ENCODE results near the gene FRMPD4. TPM values are rescaled to one million over a fixed set of nuclear protein-coding genes. Genes with fewer than 3 reads are reported as not detected.

FRMPD4 gene
- total RNA-seq, 1 donor from 2014 or later = 1.7 TPM

- Mint-ChIP-seq H3K36me3 (ENCODE audit: unreplicated experiment) (no peaks in the 10 kb centered on the region), H3K4me3 (ENCODE audit: unreplicated experiment) (no peak overlapping the region), H3K27me3 (ENCODE audit: unreplicated experiment) (no peaks in the 10 kb centered on the region), H3K9me3 (ENCODE audit: unreplicated experiment) (peaks cover 15% of the 10 kb centered on the region), H3K4me1 (ENCODE audit: unreplicated experiment) (peaks cover 37% of the 10 kb centered on the region), H3K27ac (ENCODE audit: unreplicated experiment) (no peak overlapping the region)
- TF ChIP-seq CTCF (IDR thresholded peaks at IDR 0.05) = no peak
- no peak for DNase-seq (ENCODE audit: extremely low spot score, unreplicated experiment)
These were observed 272.2 kb downstream of the FRMPD4 start for GRCh38 chrX:12410523-12410922.

- no peaks in the 10 kb centered on the region for H3K27me3 Mint-ChIP-seq (ENCODE audit: unreplicated experiment)
- peaks cover 25% of the 10 kb centered on the region for H3K4me1 Mint-ChIP-seq (ENCODE audit: unreplicated experiment)
- no peak overlapping the region for H3K4me3 Mint-ChIP-seq (ENCODE audit: unreplicated experiment)
- DNase-seq (ENCODE audit: extremely low spot score, unreplicated experiment) = no peak
- H3K27ac Mint-ChIP-seq (ENCODE audit: unreplicated experiment) = no peak overlapping the region
- TF ChIP-seq CTCF (IDR thresholded peaks at IDR 0.05) = no peak
- no peaks in the 10 kb centered on the region for H3K36me3 Mint-ChIP-seq (ENCODE audit: unreplicated experiment)
- H3K9me3 Mint-ChIP-seq (ENCODE audit: unreplicated experiment) = peaks cover 10% of the 10 kb centered on the region
These were observed 273.6 kb downstream of the FRMPD4 start for GRCh38 chrX:12411831-12412230.

GRCh38 chrX:12412561-12412960 is 274.3 kb downstream of the FRMPD4 start:
- Mint-ChIP-seq H3K27me3 (ENCODE audit: unreplicated experiment) (no peaks in the 10 kb centered on the region), H3K4me1 (ENCODE audit: unreplicated experiment) (peaks cover 19% of the 10 kb centered on the region), H3K36me3 (ENCODE audit: unreplicated experiment) (no peaks in the 10 kb centered on the region), H3K9me3 (ENCODE audit: unreplicated experiment) (peaks cover 10% of the 10 kb centered on the region), H3K4me3 (ENCODE audit: unreplicated experiment) (no peak overlapping the region), H3K27ac (ENCODE audit: unreplicated experiment) (no peak overlapping the region)
- DNase-seq (ENCODE audit: extremely low spot score, unreplicated experiment) = no peak
- no peak for TF ChIP-seq CTCF (IDR thresholded peaks at IDR 0.05)

DNA sequence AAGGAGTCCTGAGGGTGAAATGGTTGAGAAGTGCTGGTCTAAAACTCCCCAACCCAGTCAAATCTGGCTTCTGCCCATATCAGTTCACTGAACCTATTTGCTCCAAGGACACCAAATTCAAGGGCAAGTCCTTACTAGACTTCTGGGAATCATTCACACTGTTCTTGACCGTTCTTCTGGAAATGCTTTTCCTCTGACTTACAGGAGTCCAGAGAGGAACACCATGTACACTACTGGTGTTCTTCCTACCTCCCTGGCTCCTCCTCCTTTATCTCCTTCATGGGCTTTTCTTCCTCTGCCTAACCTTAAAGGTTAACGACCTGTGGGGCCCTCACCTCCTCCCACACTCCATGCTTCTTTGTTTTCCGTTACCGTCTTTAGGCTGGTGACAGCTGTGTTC is 281.3 kb downstream of the FRMPD4 start:
- H3K4me3 Mint-ChIP-seq (ENCODE audit: unreplicated experiment) = no peak overlapping the region
- peaks cover 23% of the 10 kb centered on the region for H3K4me1 Mint-ChIP-seq (ENCODE audit: unreplicated experiment)

DNA sequence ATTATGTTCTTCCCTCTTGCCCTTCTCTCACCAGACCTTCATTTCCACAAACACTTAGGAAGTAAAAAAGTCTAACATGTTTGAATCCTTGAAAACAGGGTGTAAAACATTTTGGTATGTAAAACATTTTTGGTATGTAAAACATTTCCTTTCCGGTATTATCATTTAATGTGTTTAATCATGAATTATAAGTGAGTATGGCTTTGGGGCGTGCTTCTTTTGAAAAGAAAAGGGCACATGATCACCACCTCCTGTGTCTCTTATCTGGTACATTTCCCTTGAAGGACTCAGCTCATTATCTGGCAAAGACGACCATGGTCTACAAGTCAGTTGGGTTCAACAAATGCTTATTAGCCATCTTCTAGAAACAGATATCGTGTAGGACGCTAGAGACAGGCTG is 283.6 kb downstream of the FRMPD4 start:
- Mint-ChIP-seq H3K4me3 (ENCODE audit: unreplicated experiment) (no peak overlapping the region), H3K4me1 (ENCODE audit: unreplicated experiment) (peaks cover 23% of the 10 kb centered on the region), H3K27ac (ENCODE audit: unreplicated experiment) (peak overlapping the region; percentile 64), H3K36me3 (ENCODE audit: unreplicated experiment) (no peaks in the 10 kb centered on the region), H3K9me3 (ENCODE audit: unreplicated experiment) (peaks cover 20% of the 10 kb centered on the region), H3K27me3 (ENCODE audit: unreplicated experiment) (no peaks in the 10 kb centered on the region)
- no peak for TF ChIP-seq CTCF (IDR thresholded peaks at IDR 0.05)
- no peak for DNase-seq (ENCODE audit: extremely low spot score, unreplicated experiment)

More for the DNA sequence above, 281.3 kb downstream of the FRMPD4 start:
- TF ChIP-seq CTCF (IDR thresholded peaks at IDR 0.05) = no peak
- Mint-ChIP-seq H3K27ac (ENCODE audit: unreplicated experiment) (no peak overlapping the region), H3K36me3 (ENCODE audit: unreplicated experiment) (no peaks in the 10 kb centered on the region), H3K9me3 (ENCODE audit: unreplicated experiment) (peaks cover 9% of the 10 kb centered on the region), H3K27me3 (ENCODE audit: unreplicated experiment) (no peaks in the 10 kb centered on the region)
- no peak for DNase-seq (ENCODE audit: extremely low spot score, unreplicated experiment)

Measured in osteocyte (in vitro differentiated cells).